ENCODE results near the gene DND1.

GRCh38 chr5:140677947-140678346 lies 4.6 kb upstream of the DND1 start:
- TF ChIP-seq CTCF (optimal IDR thresholded peaks at IDR 0.05 in 1 of 3, IDR thresholded peaks at IDR 0.05 in 1 of 3, conservative IDR thresholded peaks at IDR 0.05 in 1 of 3; ENCODE audit: extremely low read depth in 1 of 3, insufficient read depth in 2 of 3, low read length in 3 of 3) = no peak
- TF ChIP-seq EZH2 (IDR thresholded peaks at IDR 0.05; ENCODE audit: low read length) = no peak
